Stimulated activated CD8-positive, alpha-beta memory T cell treated with anti-CD3 and anti-CD28 coated beads, Interleukin-4, amount 100 ng/mL, for 24 hours (primary cell): ENCODE data around the gene TRAPPC4.
"Not testable (repeated sequence)": the region's sequence is repeated elsewhere in the genome, so short reads cannot be mapped to it uniquely, and the experiment has no call there.

Source experiments
- DNase-seq: peaks from one replicate; pipeline ENCODE4 v3.0.0-alpha.2; 2020; ENCODE audit warnings: low read depth

The TRAPPC4 gene

DNA sequence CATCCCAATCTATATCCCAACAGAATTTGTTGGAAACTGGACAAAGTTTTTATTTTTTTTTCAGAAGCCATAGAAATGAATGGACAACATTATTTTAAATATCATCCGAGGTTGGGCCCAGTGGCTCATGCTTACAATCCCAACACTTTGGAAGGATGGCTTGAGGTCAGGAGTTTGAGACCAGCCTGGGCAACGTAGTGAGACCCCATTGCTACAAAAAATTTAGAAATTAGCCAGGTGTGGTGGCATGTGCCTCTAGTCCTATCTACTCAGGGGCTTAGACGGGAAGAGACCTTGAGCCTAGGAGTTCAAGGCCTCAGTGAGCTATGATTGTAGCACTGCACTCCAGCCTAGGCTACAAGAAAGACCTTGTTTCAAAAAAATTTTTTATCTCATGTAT, 16.2 kb downstream of the TRAPPC4 start:
- DNase-seq: no peak

DNA sequence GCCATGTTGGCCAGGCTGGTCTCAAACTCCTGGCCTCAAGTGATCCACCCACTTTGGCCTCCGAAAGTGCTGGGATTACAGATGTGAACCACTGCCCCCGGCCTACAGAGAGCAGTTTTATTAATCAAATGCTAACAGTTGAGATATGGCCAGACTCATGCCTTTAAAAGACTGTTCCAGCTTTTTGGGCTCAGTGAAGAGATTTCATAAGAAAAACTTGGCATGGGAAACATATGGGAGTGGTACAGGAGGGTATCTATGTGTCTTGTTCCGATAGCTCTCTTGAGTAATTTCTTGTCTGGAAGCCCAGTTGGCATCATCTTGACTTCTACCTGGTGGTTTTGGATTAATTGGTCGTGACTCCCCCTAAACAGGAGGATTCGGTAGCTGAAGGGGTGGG, 20.3 kb downstream of the TRAPPC4 start:
- no peak for DNase-seq

DNA sequence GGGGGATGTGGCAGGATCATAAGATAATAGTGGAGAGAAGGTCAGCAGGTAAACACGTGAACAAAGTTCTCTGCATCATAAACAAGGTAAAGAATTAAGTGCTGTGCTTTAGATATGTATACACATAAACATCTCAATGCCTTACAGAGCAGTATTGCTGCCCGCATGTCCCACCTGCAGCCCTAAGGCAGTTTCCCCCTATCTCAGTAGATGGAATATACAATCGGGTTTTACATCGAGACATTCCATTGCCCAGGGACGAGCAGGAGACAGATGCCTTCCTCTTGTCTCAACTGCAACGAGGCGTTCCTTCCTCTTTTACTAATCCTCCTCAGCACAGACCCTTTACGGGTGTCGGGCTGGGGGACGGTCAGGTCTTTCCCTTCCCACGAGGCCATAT, 20.9 kb downstream of the TRAPPC4 start:
- not testable (repeated sequence) for DNase-seq

DNA sequence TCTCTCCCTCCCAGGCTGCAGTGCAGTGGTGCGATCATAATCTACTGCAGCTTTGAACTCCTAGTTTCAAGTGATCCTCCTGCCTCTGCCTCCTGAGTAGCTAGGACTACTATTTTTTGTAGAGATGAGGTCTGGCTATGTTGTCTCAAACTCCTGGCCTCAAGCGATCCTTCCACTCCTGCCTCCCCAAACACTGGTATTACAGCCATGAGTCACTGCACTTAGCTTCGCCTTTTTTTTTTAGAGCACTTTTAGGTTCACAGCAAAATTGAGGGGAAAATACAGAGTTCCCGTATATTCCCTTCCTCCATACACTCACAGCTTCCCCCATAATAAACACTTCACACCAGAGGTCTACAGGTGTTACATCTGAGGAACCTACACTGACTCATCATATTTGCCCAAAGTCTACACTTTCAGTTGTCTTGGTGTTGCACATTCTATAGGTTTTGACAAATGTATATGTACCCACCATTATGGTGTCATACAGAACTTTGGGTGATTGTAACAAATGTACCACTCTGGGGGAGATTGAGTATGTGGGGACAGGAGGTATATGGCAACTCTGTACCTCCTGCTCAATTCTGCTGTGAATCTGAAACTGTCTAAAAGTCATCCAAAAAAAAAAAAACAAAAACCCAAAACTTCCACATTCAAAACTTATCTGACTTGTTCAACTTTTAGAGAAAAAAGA, 23.4 kb downstream of the TRAPPC4 start:
- DNase-seq: no peak

DNA sequence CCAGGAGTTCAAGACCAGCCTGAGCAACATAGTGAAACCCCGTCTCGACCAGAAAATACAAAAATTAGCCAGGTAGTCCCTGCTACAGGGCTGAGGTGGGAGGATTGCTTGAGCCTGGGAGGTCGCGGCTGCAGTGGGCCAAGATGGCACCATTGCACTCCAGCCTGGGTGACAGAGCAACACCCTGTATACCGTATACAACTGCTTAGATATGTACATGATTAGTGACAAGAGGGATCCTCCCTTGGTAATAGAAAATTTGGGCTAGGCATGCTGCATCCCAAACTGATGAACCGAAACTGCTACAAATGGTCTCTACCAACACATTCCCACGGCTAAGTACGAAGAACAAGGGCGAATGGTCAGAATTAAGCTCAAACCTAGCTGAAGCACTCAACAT, 24.4 kb downstream of the TRAPPC4 start:
- no peak for DNase-seq

DNA sequence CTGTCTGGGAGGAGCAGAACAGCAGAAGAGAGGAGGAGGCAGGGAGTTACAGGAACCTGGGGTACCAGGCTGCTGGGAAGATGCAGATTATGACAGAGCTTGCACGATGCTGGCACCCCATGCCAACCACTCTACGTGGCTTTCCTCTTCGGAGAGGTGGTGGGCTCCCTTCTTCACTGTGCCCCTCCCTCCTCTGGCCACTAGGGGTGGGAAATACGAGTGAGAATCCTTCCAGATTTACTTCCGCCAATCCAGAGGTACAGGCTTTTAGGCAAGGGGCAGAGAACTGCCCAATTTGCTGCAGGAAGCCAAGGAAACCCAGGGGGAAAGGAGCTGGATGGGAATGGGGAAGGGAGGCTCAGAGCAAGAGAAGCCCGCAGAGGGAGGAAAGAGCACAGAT, 26.1 kb downstream of the TRAPPC4 start:
- DNase-seq: no peak

DNA sequence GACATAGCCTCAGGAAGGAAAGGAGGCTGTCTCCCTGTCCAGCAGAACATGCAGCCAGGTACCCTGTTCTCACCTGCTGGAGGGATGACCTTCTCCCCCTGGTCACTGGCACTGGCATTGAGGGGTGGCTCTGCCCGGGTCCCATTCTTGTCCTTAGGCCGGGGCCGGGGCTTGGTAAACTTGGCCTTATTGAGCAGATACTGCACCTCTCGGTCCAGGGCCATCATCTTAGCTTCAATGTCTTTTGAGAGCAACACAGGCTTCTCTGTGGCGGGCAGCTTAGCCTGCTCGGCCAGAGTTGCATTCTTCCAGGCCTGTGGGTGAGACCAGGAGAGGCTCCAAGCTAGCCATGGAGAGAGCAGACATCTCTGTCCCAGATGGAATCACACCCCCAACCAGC, 27.9 kb downstream of the TRAPPC4 start:
- DNase-seq: no peak

DNA sequence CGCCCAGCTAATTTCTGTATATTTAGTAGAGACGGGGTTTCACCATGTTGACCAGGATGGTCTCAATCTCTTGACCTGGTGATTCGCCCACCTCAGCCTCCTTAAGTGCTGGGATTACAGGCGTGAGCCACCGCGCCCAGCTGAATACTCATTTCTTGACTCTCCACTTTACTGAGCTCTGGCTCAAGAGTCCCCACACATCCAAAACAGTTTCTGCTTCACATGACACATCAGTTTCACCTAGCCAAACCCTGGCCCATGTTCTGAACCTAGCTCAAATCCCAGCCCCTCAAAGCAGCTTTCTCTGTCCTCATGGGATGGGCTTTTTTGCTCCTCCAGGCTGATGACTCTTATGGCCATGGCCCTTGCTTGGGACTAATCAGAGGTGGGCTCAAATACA, 28.6 kb downstream of the TRAPPC4 start:
- no peak for DNase-seq

DNA sequence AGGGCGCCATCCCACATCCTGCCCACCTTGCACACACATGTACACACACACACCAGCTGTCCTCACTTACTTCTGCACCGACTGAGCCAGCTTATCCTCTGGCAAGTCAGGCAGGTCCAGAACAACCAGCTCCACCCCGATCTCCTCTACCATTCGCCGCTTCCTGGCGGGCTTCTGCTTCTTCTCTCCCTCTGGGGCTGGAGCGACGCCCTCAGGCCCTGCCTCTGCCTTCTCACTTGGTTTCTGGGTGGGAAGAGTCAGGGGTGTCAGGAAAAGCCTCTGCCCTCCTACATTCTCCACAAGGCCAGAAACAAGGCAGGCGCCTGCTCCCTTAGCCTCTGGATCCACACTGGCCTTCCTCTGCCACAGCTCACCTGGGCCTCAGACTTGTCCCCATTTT, 30.1 kb downstream of the TRAPPC4 start:
- DNase-seq: no peak

DNA sequence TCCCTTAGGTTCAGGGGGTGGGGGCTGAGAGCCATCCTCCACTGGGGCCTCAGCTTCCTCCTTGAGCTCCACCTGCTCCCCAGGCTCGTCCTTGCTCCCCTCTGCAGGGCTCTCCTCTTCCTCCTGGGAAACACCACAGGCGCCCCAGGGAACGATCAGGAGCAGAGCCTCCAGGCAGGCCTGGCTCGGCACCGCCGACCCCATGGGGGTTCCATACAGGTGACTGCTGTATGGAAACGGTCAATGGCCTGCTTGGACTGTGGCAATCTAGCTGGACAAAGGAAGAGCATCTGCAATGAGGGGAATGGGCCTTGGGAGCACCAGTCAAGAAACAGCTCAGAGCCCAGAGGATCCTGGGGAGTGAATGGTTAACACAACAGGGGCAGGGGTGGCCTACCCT, 30.5 kb downstream of the TRAPPC4 start:
- no peak for DNase-seq

DNA sequence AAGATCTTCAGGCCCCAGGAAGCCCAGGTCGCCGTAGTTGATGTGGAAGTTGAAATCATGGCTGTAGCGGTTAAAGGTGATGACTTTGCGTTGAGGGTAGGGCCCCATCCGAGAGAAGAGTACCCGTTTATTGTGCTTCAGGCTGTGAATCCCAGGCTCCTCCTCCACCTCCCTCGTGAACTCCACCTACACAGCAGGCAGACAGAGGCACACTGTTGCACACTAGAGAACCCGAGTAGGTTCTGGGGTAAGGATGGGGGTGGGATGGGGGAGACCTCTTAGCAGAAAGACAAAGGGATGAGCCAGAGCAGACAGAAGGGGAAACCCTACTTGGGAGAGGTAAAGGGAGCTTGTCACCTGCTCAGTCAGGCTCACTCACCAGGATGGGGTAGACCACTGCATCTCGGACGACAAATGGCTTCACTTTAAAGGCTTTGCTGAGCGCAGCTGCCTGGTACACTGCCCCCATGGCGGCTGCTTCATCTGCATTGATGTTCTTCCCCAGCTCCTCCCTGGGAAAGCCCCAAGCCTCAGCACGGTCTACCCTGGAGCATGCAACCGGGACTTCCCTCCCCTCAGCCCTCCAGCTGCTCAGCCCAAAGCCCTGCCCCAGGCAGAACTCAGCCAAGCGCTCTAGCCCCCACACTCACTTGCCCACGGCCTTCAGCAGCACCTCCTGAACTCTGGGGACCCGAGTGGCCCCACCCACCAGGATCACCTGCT, 33.0 kb downstream of the TRAPPC4 start:
- no peak for DNase-seq

DNA sequence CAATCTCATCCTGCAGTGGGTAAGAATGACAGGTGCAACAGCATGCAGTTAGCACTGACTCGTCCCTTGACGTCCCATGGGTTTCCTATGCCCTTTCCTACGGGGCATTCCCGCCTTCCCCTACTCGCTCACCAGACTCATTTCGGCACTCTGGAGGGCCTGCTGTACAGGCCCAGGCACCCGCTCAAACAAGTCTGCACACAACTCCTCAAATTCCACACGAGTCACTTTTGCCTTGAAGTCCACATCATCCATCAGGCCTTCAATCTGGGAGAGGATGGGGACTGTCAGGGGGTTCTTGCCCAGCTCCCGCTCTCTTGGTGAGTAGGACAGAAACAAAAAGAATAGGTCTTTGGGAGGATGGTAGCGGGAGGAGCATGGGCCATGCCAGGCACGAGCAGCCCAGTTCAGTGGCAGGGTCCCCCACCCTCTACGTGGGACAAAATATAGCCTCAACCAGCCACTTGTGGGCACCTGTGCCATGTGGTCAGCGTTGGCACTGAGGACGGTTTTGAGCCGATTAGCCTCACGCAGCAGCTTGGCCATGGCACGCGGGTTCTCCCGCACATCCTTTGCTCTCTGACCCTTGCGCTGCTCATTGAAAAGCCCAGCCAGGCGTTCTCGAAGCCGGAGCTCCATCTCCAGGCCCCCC, 33.7 kb downstream of the TRAPPC4 start:
- DNase-seq: no peak

DNA sequence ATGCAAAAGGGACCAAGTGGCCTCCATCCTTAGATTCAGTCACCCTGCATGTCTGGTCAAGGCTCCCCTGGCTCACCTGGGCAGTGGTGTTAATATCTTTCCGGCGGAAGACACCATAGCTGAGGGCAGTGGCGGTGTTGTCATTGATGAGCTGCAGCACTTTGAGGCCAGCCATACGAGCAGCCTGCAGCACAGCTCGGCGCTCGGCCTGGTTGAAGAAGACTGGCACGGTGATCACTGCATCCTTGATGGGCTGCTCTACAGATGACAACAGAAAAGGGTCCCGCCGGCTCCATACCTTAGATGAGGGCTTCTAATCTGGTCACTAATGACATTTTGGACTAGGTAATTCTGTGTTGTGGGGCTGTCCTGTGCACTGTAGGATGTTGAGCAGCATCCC, 35.9 kb downstream of the TRAPPC4 start:
- no peak for DNase-seq

DNA sequence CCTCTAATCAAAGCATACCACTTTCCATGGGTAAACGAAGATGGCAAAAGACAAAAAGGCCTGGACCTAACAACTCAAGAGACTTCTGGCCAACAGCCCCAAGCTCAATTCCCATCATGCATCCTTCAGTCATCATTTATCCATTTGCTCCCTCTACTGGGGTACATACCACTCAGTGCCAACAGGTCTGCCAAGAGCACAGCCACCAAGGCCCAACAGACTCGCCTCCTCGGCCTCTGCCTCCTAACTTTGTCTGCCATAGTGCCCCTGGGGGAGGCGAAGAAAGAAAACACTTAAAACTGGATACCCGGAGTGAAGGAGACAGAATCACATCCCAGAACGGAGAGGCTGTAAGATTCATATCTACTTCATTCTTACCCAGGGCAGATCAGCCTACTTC, 37.3 kb downstream of the TRAPPC4 start:
- no peak for DNase-seq

DNA sequence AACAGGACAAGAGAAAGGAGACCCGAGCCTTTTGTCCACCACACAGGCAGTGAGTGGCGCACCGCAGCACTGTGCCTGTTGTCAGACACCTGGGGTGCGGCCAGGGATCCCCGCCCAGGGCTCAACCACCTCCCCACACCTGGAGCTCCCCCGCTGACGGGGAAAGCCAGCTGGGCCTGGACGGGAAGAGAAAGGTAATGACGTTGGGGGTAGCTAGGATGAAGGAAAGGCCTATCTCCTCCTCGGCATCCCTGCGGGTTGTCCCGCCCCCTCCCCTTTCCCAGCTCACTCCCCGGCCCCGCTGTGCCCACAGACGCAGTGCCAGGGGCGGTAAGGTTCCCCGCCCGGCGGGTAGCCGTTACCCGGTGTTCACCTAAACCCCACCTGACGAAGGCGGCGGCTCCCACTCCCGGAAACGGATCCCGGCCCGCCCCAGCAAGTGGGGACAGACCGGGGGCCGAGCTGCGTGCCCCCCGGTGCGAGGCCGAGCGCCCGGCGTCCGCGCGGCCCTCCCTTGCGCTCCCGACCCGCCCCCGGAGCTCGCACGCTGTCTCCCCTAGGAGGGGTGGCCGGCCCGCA, 37.9 kb downstream of the TRAPPC4 start:
- peak; percentile 7 for DNase-seq

DNA sequence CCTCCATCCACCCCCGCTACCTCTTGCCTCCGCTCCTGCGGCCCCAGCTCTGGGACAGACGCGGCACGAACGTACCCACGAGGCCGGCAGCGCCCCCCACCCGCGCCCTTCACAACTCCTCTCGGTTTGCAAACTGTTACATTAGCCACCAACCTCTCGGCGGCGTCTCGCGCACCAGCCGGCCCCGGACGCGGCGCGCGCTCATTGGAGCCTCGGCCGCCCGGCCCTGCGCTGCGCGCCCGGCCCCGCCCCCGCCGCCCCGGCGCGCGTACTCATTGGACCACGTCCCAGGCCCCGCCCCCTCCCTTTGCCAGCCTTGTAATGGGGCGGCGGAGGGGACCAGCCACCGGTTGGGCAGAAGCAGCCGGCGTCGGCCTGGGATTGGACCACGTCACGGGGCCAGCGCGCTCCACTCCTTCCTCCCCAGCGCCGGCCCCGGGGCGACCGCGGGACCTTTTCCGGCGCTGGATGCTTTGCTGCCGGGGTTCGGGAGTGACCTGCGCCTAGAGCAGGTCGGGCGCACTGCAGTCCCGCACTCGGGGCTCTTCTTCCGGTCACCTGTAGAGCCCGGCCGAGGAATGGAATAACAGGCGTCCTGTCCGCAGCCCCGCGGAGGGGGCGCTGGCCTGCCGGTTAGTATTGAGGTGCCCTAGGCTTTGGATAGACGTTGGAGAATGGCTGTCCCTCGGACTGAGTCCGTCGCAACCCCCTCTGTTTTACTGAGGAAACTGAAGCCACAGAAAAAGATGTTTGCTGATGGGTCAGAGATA, 38.6 kb downstream of the TRAPPC4 start, which contains the start of gene HYOU1:
TSS of gene HYOU1 (minus strand) at position 206 of the 770 bp plus-strand sequence. CDS start 1,045 bp downstream, outside the sequence.
- DNase-seq: peak; percentile 99

DNA sequence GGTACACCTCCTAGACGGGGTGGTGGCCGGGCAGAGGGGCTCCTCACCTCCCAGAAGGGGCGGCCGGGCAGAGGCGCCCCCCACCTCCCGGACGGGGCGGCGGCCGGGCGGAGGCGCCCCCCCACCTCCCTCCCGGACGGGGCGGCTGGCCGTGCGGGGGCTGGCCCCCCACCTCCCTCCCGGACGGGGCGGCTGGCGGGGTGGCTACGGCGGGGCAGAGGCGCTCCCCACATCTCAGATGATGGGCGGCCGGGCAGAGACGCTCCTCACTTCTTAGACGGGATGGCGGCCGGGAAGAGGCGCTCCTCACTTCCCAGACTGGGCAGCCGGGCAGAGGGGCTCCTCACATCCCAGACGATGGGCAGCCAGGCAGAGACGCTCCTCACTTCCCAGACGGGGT, 40.6 kb downstream of the TRAPPC4 start:
- not testable (repeated sequence) for DNase-seq

DNA sequence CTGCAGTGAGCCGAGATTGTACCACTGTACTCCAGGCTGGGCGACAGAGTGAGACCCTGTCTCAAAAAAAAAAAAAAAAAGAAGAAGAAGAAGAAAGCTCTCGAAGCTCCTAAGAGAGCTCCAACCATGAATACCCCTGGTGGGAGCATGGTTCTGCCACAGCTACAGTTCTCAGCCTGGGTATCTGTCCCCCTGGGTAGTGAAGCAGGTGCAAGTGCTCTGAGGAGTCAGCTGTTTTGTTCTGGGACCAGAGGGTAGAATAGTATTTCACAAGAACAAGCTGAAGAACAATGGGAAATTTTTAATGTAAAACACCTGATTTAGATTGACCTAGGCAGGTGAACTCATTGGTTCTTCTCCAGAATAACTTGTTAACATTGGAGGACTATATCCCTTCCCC, 42.7 kb downstream of the TRAPPC4 start:
- DNase-seq: no peak

DNA sequence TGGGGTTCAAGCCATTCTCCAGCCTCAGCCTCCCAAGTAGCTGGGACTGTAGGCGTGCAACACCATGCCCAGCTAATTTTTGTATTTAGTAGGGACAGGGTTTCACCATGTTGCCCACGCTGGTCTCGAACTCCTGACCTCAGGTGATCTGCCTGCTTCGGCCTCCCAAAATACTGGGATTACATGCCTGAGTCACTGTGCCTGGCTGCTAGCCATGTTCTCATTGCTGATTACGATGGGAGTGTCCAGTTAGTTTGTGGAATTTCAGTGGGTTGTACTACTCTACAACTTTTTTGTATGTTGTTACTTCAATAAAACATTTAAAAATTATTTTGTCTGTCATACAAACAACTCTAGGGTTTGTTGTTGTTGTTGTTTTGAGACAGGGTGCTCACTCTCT, 44.2 kb downstream of the TRAPPC4 start:
- DNase-seq: no peak

DNA sequence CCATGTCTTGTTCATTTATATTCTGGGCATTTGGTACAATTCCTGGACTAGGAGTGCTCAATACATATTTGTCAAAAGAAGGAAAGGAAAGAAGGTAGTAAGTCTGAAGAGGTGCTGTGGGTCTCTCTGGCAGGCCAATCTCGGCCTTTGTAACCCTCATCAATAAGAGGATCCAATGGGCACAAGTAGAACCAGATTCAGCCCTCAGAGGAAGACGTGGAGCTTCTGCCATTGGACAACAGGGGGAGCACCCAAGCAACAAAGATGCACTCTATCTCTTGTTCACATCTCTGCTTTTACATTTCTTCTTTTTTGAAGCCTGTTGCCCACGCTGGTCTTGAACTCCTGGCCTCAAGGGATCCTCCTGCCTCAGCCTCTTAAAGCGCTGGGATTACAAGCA, 46.8 kb downstream of the TRAPPC4 start:
- peak; percentile 6 for DNase-seq

DNA sequence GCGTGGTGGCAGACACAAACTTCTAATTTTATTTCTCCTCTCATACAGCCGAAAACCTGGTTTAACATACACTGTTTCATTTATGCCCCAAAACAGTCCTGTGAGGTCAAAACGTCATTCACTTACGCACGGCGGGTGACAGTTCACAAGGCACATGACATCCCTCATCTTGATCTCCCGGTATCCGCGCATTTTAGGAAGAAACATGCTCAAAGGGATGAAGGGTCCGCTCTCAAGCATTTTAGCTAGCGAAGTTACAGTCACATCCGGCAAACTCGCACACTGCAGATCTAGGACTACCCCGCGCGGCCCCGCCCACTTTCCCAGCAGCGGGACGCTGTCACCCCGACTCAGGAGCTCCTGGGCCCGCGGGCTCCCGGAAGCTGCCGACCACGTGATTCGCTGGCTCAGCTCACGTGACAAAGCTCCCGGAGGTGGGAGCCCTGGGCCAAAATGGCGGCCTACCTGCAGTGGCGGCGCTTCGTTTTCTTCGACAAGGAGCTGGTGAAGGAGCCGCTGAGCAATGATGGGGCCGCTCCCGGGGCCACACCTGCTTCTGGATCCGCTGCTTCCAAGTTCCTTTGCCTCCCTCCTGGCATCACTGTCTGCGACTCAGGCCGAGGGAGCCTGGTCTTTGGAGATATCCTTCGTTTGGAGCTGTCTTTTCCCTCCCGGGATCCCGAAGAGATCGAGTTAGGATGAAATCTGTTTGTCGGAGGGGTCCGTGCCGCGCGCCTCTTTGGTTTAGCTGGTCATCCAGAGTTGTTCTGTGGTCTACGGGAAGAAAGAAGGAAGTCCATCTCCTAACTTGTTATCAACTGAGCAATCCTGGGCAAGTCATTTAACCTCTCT, 49.0 kb downstream of the TRAPPC4 start, which contains the start of gene VPS11:
TSS of gene VPS11 (plus strand) at position 448 of the 852 bp plus-strand sequence. CDS start at position 454, 6 bp downstream.
- peak; percentile 97 for DNase-seq
